Suprapubic skin (tissue), 4 donors: Measurements from ENCODE around the gene GIT2.

Experiments
- CTCF ChIP-seq, 2 donors: fragments of 200-600 bp in 1 of 2; fragments of 450-650 bp in 1 of 2; sonication (generic) in 1 of 2; IDR thresholded peaks; one replicate each; pipeline ENCODE4 v1.5.1; 2016 to 2019; ENCODE audit warnings: antibody characterized with exemption in 2 of 2, mild to moderate bottlenecking in 1 of 2, moderate library complexity in 1 of 2
- POLR2A ChIP-seq, 2 donors: fragments of 450-650 bp; IDR thresholded peaks; one replicate each; pipeline ENCODE4 v1.6.1; 2017; ENCODE audit warnings: antibody characterized with exemption in 2 of 2, mild to moderate bottlenecking in 2 of 2, moderate library complexity in 2 of 2
- POLR2AphosphoS5 ChIP-seq, 3 donors: sonication (generic); formaldehyde crosslinking; IDR thresholded peaks; one replicate each; pipeline ENCODE4 v1.6.1; 2017; ENCODE audit warnings: antibody characterized with exemption in 3 of 3

- TF ChIP-seq POLR2A (IDR thresholded peaks at IDR 0.05), result no peak
- no peak for TF ChIP-seq POLR2AphosphoS5 (IDR thresholded peaks at IDR 0.05)
- no peak for TF ChIP-seq CTCF (IDR thresholded peaks at IDR 0.05)
Observed at GRCh38 chr12:109923038-109923437, 73.1 kb downstream of the GIT2 start.
